GM18873 (cell line): ENCODE data around the gene ATXN7L1.

ENCODE experiments used
- ATAC-seq: cut with Tn5 transposase; IDR thresholded peaks from one replicate; pipeline ENCODE4 v1.9.1; 2021; ENCODE audit warnings: mild to moderate bottlenecking, moderate library complexity, moderate number of reproducible peaks; ENCODE audit not compliant: unreplicated experiment, low FRiP score

ATXN7L1 gene

DNA sequence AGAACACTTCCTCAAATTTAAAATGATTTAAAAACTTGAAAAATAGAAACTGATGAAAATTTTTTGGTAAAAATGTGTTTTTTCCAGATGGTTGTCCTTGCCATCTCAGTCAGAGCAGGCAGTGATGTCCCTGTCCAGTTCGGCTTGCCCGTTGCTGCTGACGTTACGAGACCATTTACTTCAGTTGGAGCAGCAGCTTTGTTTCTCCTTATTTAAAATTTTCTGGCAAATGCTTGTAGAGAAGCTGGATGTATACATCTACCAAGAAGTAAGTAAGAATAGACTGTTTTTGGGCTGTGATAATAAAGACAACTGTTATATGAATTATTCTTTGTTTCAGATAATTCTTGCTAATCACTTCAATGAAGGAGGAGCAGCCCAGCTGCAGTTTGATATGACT lies 311.2 kb downstream of the ATXN7L1 start:
- ATAC-seq, result no peak

DNA sequence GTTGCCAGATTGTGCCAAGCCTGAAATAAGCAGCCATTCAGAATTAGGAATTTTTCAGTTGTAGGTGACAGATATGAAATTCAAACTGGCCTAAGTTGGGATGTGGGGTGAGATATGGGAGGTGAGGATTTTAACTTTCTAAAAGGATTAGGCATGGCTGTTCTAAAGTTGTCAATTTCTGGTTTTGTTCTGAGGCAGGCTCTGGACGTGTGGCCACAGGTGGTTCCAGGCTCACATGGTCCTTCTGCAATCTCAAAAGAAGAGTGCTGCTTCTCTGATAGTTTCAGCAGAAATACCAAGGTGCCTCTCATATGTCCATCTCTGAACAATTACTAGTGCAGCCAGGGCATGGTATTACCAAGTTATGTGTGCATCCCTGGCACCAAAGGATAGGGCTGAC lies 316.5 kb downstream of the ATXN7L1 start:
- ATAC-seq, result no peak
